Forelimb muscle (tissue), 1 donor: ENCODE measurements around the gene RNF157. TPM values are rescaled to one million over a fixed set of nuclear protein-coding genes. Genes with fewer than 3 reads are reported as not detected.
"Not testable (repeated sequence)": the region's sequence is repeated elsewhere in the genome, so short reads cannot be mapped to it uniquely, and the experiment has no call there.

Experiments used
- DNase-seq: peaks from one replicate; pipeline ENCODE4 v3.0.0-alpha.2; 2013; ENCODE audit warnings: low read depth
- polyA plus RNA-seq: library from polyadenylated mRNA; unstranded; fragments of 120-200 nt; gene quantifications from one replicate; pipeline ENCODE4 v1.2.1, GENCODE V29; 2013; ENCODE audit not compliant: insufficient read length

Gene RNF157
- polyA plus RNA-seq, 1 donor = 12.1 TPM

GRCh38 chr17:76189741-76190140 is 50.6 kb downstream of the RNF157 start:
- DNase-seq = no peak

DNA sequence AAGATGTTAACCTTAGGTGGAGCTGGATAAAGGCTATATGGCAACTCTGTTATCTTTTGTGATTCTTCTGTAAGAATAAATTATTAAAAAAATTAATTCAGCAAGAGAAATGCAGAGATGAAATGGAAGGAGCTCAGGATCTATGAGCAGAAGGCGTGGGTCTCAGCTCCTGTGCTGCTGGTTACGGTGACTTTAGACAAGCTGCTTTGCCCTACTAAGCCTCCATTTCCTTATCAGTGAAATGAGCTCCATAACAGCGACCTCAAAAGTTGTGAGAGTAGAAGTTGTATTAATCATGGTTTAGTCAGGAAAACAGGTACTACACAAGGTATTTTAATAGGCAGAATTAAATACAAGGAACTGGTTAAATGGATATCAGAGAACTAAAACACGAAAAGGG is 51.0 kb downstream of the RNF157 start:
- DNase-seq = no peak

GRCh38 chr17:76188213-76189016 is 51.9 kb downstream of the RNF157 start:
- DNase-seq = no peak

- DNase-seq = not testable (repeated sequence)
These were observed 53.5 kb downstream of the RNF157 start for GRCh38 chr17:76186774-76187173.

GRCh38 chr17:76184290-76184689 is 56.0 kb downstream of the RNF157 start:
- DNase-seq = no peak

DNA sequence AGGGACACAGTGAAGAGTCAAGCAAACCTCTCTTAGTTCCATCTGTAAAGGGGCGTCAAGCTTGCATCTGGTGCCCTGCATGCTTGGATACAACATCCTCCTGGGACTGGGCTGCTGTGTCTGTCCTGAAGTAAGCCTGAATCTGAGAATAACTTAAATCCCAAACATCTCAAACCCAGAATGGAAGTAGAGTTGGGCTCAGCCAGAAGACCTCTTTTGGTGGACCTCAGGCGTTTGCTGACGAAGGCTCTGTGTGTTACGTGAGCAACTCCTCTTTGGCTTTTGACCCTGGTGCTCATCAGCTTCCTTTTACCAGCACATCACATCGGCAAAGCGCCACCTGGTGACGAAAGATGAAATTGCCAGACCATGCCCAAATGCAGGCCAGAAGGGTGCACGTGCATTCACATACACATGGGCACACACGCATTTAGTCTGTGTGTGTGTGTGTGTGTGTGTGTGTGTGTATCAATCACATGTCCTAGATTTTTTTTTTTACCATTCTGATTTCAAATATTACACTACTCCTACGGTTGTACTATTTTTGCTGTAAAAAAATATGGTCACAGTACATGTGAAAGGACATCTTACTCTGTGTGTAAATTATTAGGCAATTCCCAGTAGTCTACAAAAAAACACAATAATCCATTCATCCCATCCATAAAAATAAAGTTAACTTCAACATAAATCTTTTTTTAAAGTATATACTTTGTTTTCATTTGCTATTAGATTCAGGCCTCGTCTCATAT is 58.1 kb downstream of the RNF157 start:
- peak; percentile 65 for DNase-seq

DNA sequence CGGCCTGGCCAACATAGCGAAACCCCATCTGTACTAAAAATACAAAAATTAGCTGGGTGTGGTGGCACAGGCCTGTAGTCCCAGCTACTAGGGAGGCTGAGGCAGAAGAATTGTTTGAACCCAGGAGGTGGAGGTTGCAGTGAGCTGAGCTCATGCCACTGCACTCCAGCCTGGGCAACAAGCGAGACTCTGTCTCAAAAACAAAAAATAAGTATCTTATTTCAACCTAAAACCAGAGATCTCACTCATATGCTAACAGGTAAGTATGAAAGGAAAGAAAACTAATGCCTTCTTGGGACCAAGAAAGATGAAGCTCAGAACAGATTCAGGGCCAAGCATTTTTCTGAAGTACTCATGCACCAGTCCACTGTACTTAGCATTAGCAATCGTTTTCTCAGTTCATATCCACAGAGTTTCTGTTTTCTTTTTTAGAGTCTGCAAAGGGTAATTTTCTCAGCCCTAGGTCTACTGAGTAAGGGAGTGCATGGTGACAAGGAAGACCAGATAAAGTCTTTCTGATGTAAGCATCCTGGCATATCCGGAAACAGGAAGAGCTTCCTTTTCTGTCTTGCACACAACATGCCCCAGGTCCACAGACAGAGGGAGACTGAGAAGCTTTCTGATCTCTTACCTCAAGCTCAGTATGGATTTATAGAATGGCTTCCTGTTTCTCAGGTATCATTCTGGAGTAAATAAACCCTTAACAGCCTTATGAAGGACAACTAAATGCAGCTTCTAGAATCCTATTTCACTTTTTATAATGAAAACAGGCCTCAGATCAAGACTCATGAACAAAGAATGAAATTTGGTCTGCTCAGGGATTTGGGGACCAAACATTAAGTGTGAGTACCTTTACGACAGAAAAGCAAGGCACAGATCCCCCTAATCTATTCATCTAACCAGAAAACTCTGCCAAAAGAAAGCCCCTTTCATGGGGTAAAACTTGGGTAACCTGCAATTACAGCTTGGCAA is 60.5 kb downstream of the RNF157 start:
- DNase-seq = no peak

DNA sequence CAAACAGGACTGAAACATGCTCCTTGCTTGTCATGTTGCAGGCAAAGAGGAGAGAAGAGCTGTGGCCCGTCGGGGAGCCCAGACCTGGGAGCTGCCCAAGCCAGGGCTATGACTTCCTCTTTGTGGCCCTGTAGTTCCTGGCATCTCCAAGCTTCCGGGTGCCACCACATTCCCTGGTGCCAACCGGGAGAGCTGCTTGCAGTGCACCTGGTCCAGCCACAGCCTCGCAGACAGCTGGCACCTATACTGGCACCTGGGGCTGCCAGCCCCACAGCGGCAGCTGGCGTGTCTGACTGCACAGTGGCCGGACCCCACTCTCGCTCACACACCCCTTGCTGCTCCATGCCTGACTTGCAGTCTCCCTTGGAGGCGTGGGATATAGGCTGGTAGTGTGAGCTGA is 62.2 kb downstream of the RNF157 start:
- DNase-seq = no peak

DNA sequence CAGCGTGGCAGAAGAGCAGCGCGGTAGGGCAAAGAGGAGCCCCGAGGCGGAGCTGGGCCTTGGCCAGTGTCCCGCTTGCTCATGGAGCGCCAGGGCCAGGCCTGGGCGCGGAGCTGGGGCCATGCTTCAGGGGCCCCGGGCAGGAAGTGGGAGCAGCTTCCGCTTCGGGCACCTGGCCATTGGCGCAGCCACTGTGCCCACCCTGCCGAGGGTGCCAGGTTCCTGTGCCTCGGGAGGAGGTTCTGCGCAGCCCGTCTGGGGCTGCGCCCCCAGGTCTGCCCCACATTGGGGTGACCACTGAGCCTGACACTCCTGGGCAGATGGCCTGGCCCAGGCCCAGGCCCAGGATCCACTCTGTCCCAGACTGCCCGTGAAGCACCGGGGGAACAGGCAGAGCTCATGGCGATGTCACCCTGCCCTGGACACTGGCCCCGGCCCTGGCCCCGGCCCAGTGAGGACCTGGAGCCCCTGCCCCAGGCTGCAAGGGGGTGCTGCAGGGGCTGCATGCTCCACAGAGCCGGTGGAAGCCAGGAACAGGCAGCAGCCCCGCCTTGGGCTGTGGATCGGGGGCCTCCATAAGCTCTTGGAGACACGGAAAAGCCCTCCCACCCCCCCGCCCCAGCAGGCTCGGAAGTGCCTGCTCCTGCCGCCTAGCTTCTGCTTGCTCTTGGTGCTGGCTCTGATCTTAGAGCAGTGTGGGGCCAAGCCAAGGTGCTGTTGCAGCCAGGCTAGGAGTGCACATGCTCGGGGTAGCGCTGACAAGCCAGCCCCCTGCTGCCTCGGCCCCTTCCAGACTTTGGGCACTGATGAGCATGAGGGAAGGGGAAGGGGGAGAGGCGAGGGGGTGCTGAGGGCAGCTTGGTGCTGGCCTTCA is 63.4 kb downstream of the RNF157 start:
- no peak for DNase-seq

GRCh38 chr17:76174037-76174436 is 66.3 kb downstream of the RNF157 start:
- no peak for DNase-seq

DNA sequence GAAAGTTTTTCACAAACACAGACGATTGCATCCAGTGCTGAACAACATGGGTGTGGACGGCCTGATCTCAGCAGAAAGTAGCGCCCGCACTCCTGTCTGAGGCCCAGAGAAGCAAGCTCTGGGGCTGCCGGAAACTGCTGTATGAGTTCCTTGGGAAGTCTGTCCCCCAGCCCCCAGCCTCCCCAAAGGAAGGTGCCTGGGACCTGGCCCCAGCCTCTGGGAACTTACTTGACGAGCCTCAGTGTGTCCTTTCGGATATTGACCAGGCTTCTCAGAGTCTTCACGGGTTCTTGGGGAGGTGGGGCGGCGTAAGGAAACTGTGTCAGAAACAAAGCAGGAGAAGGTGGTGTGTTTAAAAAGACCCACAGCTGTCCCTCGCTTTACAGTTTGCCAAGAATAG is 66.8 kb downstream of the RNF157 start:
- no peak for DNase-seq

DNA sequence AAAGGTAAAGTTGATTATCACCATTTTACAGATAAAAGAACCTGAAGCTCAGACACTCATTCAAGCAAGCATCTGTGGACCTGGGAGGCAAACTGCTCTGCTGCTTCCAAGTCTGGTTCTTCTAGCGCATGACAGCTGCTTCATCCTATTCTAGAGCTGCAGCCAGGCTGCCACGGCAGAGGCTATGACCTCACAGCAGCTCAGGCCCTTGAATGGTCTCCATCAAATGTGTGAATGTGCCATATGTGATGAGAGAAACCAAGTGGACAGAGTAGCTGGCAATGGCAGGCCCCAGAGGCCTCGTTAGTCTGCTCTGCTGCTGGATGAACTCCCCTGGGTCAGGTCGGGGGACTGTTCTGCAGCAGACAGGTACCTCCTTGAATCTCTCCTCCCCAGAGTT is 68.6 kb downstream of the RNF157 start:
- DNase-seq = no peak

- DNase-seq = no peak
These were observed 70.2 kb downstream of the RNF157 start for GRCh38 chr17:76170114-76170513.

GRCh38 chr17:76166906-76167305 is 73.4 kb downstream of the RNF157 start:
- DNase-seq = no peak

DNA sequence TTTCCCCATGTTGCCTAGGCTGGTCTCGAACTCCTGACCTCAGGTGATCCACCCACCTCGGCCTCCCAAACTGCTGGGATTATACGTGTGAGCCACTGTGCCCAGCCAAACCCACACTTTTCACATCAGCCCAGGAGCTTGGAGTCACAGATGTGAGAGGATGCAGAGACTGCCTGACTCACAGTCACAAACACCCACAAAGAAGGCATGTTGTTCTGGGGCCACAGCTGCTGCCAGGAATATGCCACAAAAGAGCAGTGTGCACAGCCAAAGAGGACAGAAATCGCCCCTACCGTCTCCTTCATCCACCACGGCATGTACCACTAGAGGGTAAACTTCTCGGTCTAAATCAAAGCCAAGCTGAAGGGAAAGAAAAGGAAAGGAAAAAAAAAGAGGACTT is 74.1 kb downstream of the RNF157 start:
- DNase-seq = no peak

GRCh38 chr17:76164331-76164730 is 76.0 kb downstream of the RNF157 start:
- DNase-seq = no peak

- DNase-seq = no peak
These were observed 76.4 kb downstream of the RNF157 start for GRCh38 chr17:76163919-76164318.

- no peak for DNase-seq
These were observed 78.5 kb downstream of the RNF157 start for GRCh38 chr17:76161619-76162266.

DNA sequence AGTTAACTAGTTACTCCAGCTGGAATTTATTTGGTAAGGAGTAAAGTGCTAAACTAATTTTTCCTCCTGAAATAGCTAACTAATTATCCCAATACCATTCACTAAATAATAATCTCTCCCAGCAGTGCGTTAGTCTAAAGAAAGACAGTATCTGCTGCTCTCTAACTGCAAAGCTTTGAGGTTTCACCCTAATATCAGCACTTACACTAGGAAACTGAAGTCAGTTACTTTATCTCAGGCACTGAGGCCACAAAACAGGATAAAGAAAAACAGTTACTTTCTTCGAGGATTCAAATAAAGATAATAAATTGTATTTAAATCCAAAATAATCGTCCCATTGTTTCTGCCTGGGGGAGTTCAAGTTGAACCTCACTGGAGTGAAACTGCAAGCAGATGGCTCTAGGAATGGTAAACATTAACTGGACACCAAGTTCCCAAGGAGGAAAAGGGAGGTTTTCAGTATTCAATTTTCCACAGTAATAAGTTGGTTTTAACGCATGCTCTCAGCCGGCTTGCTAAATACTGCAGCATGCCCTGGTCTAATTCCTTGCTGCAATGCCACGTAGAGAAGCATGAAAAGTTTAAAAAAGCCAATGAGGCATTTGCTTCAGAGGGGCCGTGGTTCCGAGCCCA is 79.3 kb downstream of the RNF157 start:
- no peak for DNase-seq

- no peak for DNase-seq
These were observed 81.1 kb downstream of the RNF157 start for GRCh38 chr17:76159157-76159556.
